Activated CD8-positive, alpha-beta memory T cell treated with anti-CD3 and anti-CD28 coated beads for 4 hours (primary cell): ENCODE data around the gene GPS1.

Experiments used
- DNase-seq, 2 donors: peaks; one replicate each; pipeline ENCODE4 v3.0.0-alpha.2; 2020; ENCODE audit warnings: low read depth in 2 of 2

GPS1 gene

GRCh38 chr17:82045936-82046484, 5.7 kb upstream of the GPS1 start:
- DNase-seq = no peak

- DNase-seq = no peak
These were observed 4.8 kb upstream of the GPS1 start for GRCh38 chr17:82046903-82047302.

GRCh38 chr17:82047379-82047778, 4.3 kb upstream of the GPS1 start:
- no peak for DNase-seq

GRCh38 chr17:82047914-82048570, 3.7 kb upstream of the GPS1 start:
- DNase-seq = no peak

GRCh38 chr17:82048571-82048971, 3.1 kb upstream of the GPS1 start:
- no peak for DNase-seq

GRCh38 chr17:82049106-82049505, 2.6 kb upstream of the GPS1 start:
- no peak for DNase-seq

GRCh38 chr17:82049521-82049971, 2.2 kb upstream of the GPS1 start:
- DNase-seq = no peak

- no peak for DNase-seq
These were observed 1.4 kb upstream of the GPS1 start for GRCh38 chr17:82050152-82050760.

GRCh38 chr17:82050761-82051641, 697 bp upstream of the GPS1 start:
- DNase-seq = no peak

GRCh38 chr17:82052638-82053059, 951 bp downstream of the GPS1 start:
- DNase-seq = no peak

GRCh38 chr17:82053130-82053529, 1.4 kb downstream of the GPS1 start:
- no peak for DNase-seq

GRCh38 chr17:82053556-82054263, 2.0 kb downstream of the GPS1 start:
- DNase-seq = no peak

GRCh38 chr17:82054351-82055022, 2.8 kb downstream of the GPS1 start:
- no peak for DNase-seq

- DNase-seq = no peak
These were observed 3.6 kb downstream of the GPS1 start for GRCh38 chr17:82055023-82055964.

- no peak for DNase-seq
These were observed 4.4 kb downstream of the GPS1 start for GRCh38 chr17:82055965-82056728.

GRCh38 chr17:82056729-82057621, 5.3 kb downstream of the GPS1 start:
- DNase-seq = no peak

GRCh38 chr17:82058230-82058854, 6.6 kb downstream of the GPS1 start:
- no peak for DNase-seq

GRCh38 chr17:82058855-82059249, 7.2 kb downstream of the GPS1 start:
- no peak for DNase-seq
